Loucy (cell line): ENCODE data around the gene BAK1.

Experiments used
- EZH2phosphoT487 ChIP-seq: fragments of 200-600 bp; IDR thresholded peaks from 2 replicates; pipeline ENCODE4 v1.6.1; 2018; ENCODE audit warnings: antibody characterized with exemption, mild to moderate bottlenecking, moderate library complexity, borderline replicate concordance
- TF ChIP-seq, protein P1 (sequence below): fragments of 200-600 bp; sonication (generic); conservative IDR thresholded peaks from 2 replicates; pipeline ENCODE4 v1.5.1; 2014; ENCODE audit warnings: mild to moderate bottlenecking, antibody characterized with exemption, low read length

DNA sequence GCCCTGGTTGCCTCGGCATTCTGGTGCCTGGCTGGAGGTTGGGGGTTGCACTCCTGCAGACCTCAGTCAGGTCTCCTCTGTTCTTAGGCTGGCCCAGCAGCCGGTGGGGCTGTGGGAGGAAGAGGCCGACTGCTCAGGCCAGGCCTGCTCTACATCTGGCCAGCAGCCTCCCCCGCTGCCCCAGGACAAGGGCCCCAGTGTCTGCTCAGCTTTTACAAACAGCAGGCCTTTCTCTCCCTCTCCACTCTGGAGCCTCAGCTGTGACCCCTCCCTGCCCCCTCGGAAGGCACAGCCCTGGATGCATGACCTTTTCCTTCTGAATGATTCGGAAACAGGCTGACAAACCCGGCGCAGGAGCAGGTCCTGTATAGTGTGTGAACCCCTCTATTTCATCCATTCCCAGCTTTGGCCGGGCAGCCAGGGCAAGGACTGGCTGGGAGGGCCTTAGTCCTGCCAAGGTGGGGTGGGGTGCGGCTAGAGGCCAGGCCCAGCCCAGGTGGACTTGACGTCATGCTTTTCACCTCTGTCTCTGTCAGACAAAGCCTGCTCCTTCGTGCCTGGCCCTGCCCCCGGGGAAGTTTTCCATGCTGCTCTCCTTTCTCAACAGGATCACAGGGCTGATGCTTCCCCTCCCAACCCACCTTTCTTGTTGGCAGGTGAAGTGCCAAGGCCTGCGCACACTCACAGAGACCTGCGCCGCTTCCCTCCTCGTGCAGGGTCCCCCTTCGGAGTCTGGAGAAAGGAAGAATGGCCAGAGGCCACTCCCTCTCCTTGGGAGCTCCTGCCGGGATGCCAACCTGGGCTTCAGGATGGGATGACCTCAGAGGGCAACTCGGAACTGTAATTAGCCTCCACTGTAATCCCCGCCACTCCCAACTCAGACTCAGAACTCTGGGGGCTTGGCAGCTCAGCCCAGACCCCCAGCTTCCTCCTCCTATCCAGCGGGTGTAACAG is 31.0 kb upstream of the BAK1 start:
- TF ChIP-seq EZH2phosphoT487, result no peak
- TF ChIP-seq, protein P1, sequence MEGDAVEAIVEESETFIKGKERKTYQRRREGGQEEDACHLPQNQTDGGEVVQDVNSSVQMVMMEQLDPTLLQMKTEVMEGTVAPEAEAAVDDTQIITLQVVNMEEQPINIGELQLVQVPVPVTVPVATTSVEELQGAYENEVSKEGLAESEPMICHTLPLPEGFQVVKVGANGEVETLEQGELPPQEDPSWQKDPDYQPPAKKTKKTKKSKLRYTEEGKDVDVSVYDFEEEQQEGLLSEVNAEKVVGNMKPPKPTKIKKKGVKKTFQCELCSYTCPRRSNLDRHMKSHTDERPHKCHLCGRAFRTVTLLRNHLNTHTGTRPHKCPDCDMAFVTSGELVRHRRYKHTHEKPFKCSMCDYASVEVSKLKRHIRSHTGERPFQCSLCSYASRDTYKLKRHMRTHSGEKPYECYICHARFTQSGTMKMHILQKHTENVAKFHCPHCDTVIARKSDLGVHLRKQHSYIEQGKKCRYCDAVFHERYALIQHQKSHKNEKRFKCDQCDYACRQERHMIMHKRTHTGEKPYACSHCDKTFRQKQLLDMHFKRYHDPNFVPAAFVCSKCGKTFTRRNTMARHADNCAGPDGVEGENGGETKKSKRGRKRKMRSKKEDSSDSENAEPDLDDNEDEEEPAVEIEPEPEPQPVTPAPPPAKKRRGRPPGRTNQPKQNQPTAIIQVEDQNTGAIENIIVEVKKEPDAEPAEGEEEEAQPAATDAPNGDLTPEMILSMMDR, result no peak
